Subcutaneous adipose tissue (tissue), 4 donors: ENCODE measurements around the gene GNPNAT1. TPM values are rescaled to one million over a fixed set of nuclear protein-coding genes. Genes with fewer than 3 reads are reported as not detected.

ENCODE experiments used
- CTCF ChIP-seq: fragments of 450-650 bp; IDR thresholded peaks from one replicate; pipeline ENCODE4 v1.5.1; 2016; ENCODE audit warnings: low read depth, mild to moderate bottlenecking, control low read depth, antibody characterized with exemption, moderate library complexity
- total RNA-seq, 4 donors: library from RNA; depleted of rRNA; stranded (reverse); fragments of >200 nt; gene quantifications; one replicate each; pipeline ENCODE4 v1.1.0, GENCODE V29; 2016

Gene GNPNAT1
- total RNA-seq, 4 donors from 2014 or later = 12.9 to 28.2 (median 15.9) TPM

GRCh38 chr14:52790011-52790755, 1.2 kb downstream of the GNPNAT1 start:
- no peak for TF ChIP-seq CTCF

GRCh38 chr14:52789118-52789517, 2.3 kb downstream of the GNPNAT1 start:
- TF ChIP-seq CTCF = no peak

GRCh38 chr14:52786887-52787286, 4.5 kb downstream of the GNPNAT1 start:
- no peak for TF ChIP-seq CTCF

- TF ChIP-seq CTCF = no peak
Measured at GRCh38 chr14:52783206-52783605, 8.2 kb downstream of the GNPNAT1 start.

- no peak for TF ChIP-seq CTCF
Measured at GRCh38 chr14:52781629-52782028, 9.8 kb downstream of the GNPNAT1 start.

- TF ChIP-seq CTCF = no peak
Measured at GRCh38 chr14:52780893-52781292, 10.5 kb downstream of the GNPNAT1 start.

- no peak for TF ChIP-seq CTCF
Measured at GRCh38 chr14:52778702-52779101, 12.7 kb downstream of the GNPNAT1 start.
